K562 (cell line): Measurements from ENCODE around the gene SLC26A3. TPM values are rescaled to one million over a fixed set of nuclear protein-coding genes. Genes with fewer than 3 reads are reported as not detected.

Source experiments
- ARID2 ChIP-seq: fragments of 450-650 bp; IDR thresholded peaks from 2 replicates; pipeline ENCODE4 v1.6.1; 2017; ENCODE audit warnings: antibody characterized with exemption, mild to moderate bottlenecking
- BHLHE40 ChIP-seq: IDR thresholded peaks from 2 replicates; pipeline ENCODE4 v1.6.1; 2011; ENCODE audit warnings: low read length, improper control_type of control experiment
- CCNT2 ChIP-seq: IDR thresholded peaks from 2 replicates; pipeline ENCODE4 v1.6.1; 2011; ENCODE audit warnings: borderline replicate concordance, low read depth, mild to moderate bottlenecking, moderate library complexity, mixed read lengths, low read length; ENCODE audit not compliant: insufficient read length; ENCODE audit errors: extremely low read depth
- CREB3 ChIP-seq: fragments of 450-650 bp; conservative IDR thresholded peaks from 2 replicates; pipeline ENCODE4 v1.6.1; 2016; ENCODE audit warnings: missing genetic modification characterization, low read depth, mild to moderate bottlenecking, missing compliant biosample characterization, moderate library complexity
- FOXP4 ChIP-seq: sonication (generic); formaldehyde crosslinking; IDR thresholded peaks from 2 replicates; pipeline ENCODE4 v1.8.0; 2022; ENCODE audit warnings: mild to moderate bottlenecking, missing genetic modification reagents, borderline replicate concordance
- HBP1 ChIP-seq: fragments of 450-650 bp; formaldehyde crosslinking; IDR thresholded peaks from 2 replicates; pipeline ENCODE4 v1.4.0; 2022; ENCODE audit warnings: missing genetic modification characterization
- JUND ChIP-seq, 2 experiments: IDR thresholded peaks; 2 replicates in 1 of 2; 3 replicates in 1 of 2; pipeline ENCODE4 v1.6.1; 2011; ENCODE audit warnings: borderline replicate concordance in 2 of 2, low read depth in 2 of 2, low read length in 2 of 2, improper control_type of control experiment in 1 of 2, missing biosample characterization in 1 of 2, missing genetic modification characterization in 1 of 2, missing genetic modification reagents in 1 of 2
- MCM7 ChIP-seq, 2 experiments: fragments of 450-650 bp; IDR thresholded peaks; 2 replicates each; pipeline ENCODE4 v1.6.1; 2016 to 2018
- MIER1 ChIP-seq: fragments of 450-650 bp; IDR thresholded peaks from 2 replicates; pipeline ENCODE4 v1.6.1; 2016; ENCODE audit warnings: antibody characterized with exemption, mild to moderate bottlenecking, low read depth
- NEUROD1 ChIP-seq: fragments of 150-350 bp; IDR thresholded peaks from 2 replicates; pipeline ENCODE4 v1.6.1; 2014; ENCODE audit warnings: borderline replicate concordance, low read length, low read depth; ENCODE audit not compliant: partially characterized antibody
- NFYB ChIP-seq: IDR thresholded peaks from 2 replicates; pipeline ENCODE4 v1.6.1; 2011; ENCODE audit warnings: mild to moderate bottlenecking, moderate library complexity; ENCODE audit not compliant: insufficient read length; ENCODE audit errors: extremely low read depth
- NR3C1 ChIP-seq: sonication (generic); formaldehyde crosslinking; IDR thresholded peaks from 2 replicates; pipeline ENCODE4 v1.8.1; 2022; ENCODE audit warnings: missing genetic modification reagents
- NR4A1 ChIP-seq, 2 experiments: fragments of 250-450 bp in 1 of 2; fragments of 450-650 bp in 1 of 2; sonication (Bioruptor Pico) in 1 of 2; IDR thresholded peaks; 2 replicates each; pipeline versions ENCODE4 v1.4.0 to v1.6.1; 2016 to 2020; ENCODE audit warnings: mild to moderate bottlenecking in 2 of 2, missing compliant biosample characterization in 1 of 2, missing genetic modification characterization in 1 of 2, moderate library complexity in 1 of 2
- YY1 ChIP-seq, 3 experiments: IDR thresholded peaks; 2 replicates each; pipeline ENCODE4 v1.6.1; 2011; ENCODE audit warnings: low read length in 2 of 3, mild to moderate bottlenecking in 2 of 3, moderate library complexity in 2 of 3, borderline replicate concordance in 1 of 3, control low read depth in 1 of 3, low read depth in 1 of 3; ENCODE audit not compliant: insufficient read depth in 3 of 3, insufficient replicate concordance in 2 of 3, control insufficient read depth in 1 of 3, insufficient read length in 1 of 3; ENCODE audit errors: extremely low read depth in 1 of 3
- ZFPM2 ChIP-seq: fragments of 250-450 bp; sonication (Bioruptor Pico); IDR thresholded peaks from 2 replicates; pipeline ENCODE4 v1.5.1; 2022; ENCODE audit warnings: mild to moderate bottlenecking
- ZNF12 ChIP-seq: sonication (generic); formaldehyde crosslinking; IDR thresholded peaks from 2 replicates; pipeline ENCODE4 v1.4.0; 2020; ENCODE audit warnings: mild to moderate bottlenecking, missing genetic modification reagents
- ZNF133 ChIP-seq: fragments of 250-450 bp; sonication (Bioruptor Pico); IDR thresholded peaks from 2 replicates; pipeline ENCODE4 v1.4.0; 2020; ENCODE audit warnings: mild to moderate bottlenecking
- ZNF274 ChIP-seq: IDR thresholded peaks from 2 replicates; pipeline ENCODE4 v1.6.1; 2011; ENCODE audit warnings: low read depth, mild to moderate bottlenecking, low read length, moderate library complexity, borderline replicate concordance
- ZNF41 ChIP-seq: fragments of 250-450 bp; sonication (Bioruptor Pico); conservative IDR thresholded peaks from 2 replicates; pipeline ENCODE4 v1.4.0; 2020; ENCODE audit warnings: mild to moderate bottlenecking
- ZNF766 ChIP-seq: fragments of 200-800 bp; sonication (Bioruptor generic); conservative IDR thresholded peaks from 2 replicates; pipeline ENCODE4 v1.6.1; 2016; ENCODE audit warnings: missing genetic modification characterization, missing compliant biosample characterization
- polyA plus RNA-seq, 8 experiments: library from polyadenylated mRNA; depleted of rRNA in 4 of 8; stranded (reverse) in 5 of 8; unstranded in 3 of 8; fragments of >200 nt; fragmentation: Nextera tagmentation in 2 of 8; fragmentation: Illumina TruSeq in 1 of 8; extraction: Ambion mirVana in 2 of 8; extraction: Trizol in 1 of 8; gene quantifications; 2 replicates each; pipeline versions ENCODE4 v1.2.1 to v1.2.3, GENCODE V29; 2011 to 2014; ENCODE audit warnings: inconsistent platforms in 1 of 8, missing spikeins in 1 of 8
- total RNA-seq, 7 experiments: library from RNA; depleted of rRNA in 6 of 7; stranded (reverse); fragments of >200 nt in 6 of 7; fragmentation: Illumina TruSeq in 2 of 7; extraction: Trizol in 2 of 7; gene quantifications; 2 replicates each; pipeline versions ENCODE4 v1.2.1 to v1.2.3, GENCODE V29; 2011 to 2021; ENCODE audit warnings: low replicate concordance in 1 of 7

SLC26A3 gene
- total and polyA plus RNA-seq, 9 of the 15 experiments (the other 6 are each of a cell fraction or from before 2014, with no cell fraction given) = 0.86 TPM; not detected in 8

GRCh38 chr7:107742678-107743566, 60.1 kb downstream of the SLC26A3 start (continued):
- no peak for TF ChIP-seq NR4A1 (CRISPR knock-in tag; IDR thresholded peaks at IDR 0.05)
- TF ChIP-seq NR4A1 (tag; IDR thresholded peaks at IDR 0.05) = peak; percentile 47; the same call in 1 of the 2 replicates
- TF ChIP-seq NEUROD1 = no peak
- TF ChIP-seq NR3C1 = no peak
- no peak for TF ChIP-seq FOXP4 (CRISPR knock-in tag)
- no peak for TF ChIP-seq ZNF274
- no peak for TF ChIP-seq ZNF766
- TF ChIP-seq YY1 (IDR thresholded peaks at IDR 0.05; ENCODE audit: borderline replicate concordance in 1 of 3, control insufficient read depth in 1 of 3, extremely low read depth in 1 of 3, insufficient read depth in 3 of 3, insufficient read length in 1 of 3, insufficient replicate concordance in 2 of 3, low read depth in 1 of 3, low read length in 2 of 3) = peak in 1 of 3 experiments; percentile 8
- no peak for TF ChIP-seq CCNT2
- TF ChIP-seq ZNF12 (CRISPR knock-in tag) = peak; percentile 18; the same call in 1 of the 2 replicates
- TF ChIP-seq JUND (IDR thresholded peaks at IDR 0.05; ENCODE audit: borderline replicate concordance, low read depth, low read length) = no peak
- TF ChIP-seq JUND (tag; IDR thresholded peaks at IDR 0.05; ENCODE audit: borderline replicate concordance, low read depth, low read length) = peak; percentile 25; the same call in 1 of the 3 replicates
- TF ChIP-seq ZNF133 (CRISPR knock-in tag) = no peak
- no peak for TF ChIP-seq ZNF41 (CRISPR knock-in tag)
- TF ChIP-seq MCM7 (IDR thresholded peaks at IDR 0.05) = no peak
- no peak for TF ChIP-seq NFYB
- TF ChIP-seq ARID2 = 0 out of 2 replicates have a peak, but pooled peaks have one; percentile 26
- TF ChIP-seq BHLHE40 = no peak
- TF ChIP-seq HBP1 (CRISPR knock-in tag) = 0 out of 2 replicates have a peak, but pooled peaks have one; percentile 40
- 0 out of 2 replicates have a peak, but pooled peaks have one; percentile 55 for TF ChIP-seq MIER1
- peak; percentile 70; the same call in 1 of the 2 replicates for TF ChIP-seq ZFPM2 (CRISPR knock-in tag)
- peak; percentile 71; the same call in 1 of the 2 replicates for TF ChIP-seq CREB3 (tag)
